ENCODE results near the gene LRRC8D. TPM values are rescaled to one million over a fixed set of nuclear protein-coding genes. Genes with fewer than 3 reads are reported as not detected.

Gene LRRC8D
- total RNA-seq, 4 donors from 2014 or later, result 28.9 to 113 (median 58.8) TPM

- Histone ChIP-seq H3K4me1 (no peaks in the 10 kb centered on the region), H3K9me3 (no peaks in the 10 kb centered on the region), H3K36me3 (no peaks in the 10 kb centered on the region), H3K4me3 (no peak overlapping the region), H3K27me3 (no peaks in the 10 kb centered on the region), H3K27ac (no peak overlapping the region)
- no peak for DNase-seq
- TF ChIP-seq POLR2A (IDR thresholded peaks at IDR 0.05) (no peak), CTCF (IDR thresholded peaks at IDR 0.05) (no peak)
Measured at GRCh38 chr1:89799495-89799894, 21.3 kb upstream of the LRRC8D start.

- Histone ChIP-seq H3K9me3 (no peaks in the 10 kb centered on the region), H3K27me3 (no peaks in the 10 kb centered on the region), H3K4me3 (no peak overlapping the region), H3K4me1 (no peaks in the 10 kb centered on the region), H3K36me3 (no peaks in the 10 kb centered on the region), H3K27ac (no peak overlapping the region)
- no peak for DNase-seq
- no peak for TF ChIP-seq CTCF (IDR thresholded peaks at IDR 0.05)
- no peak for TF ChIP-seq POLR2A (IDR thresholded peaks at IDR 0.05)
Measured at GRCh38 chr1:89800022-89800655, 20.7 kb upstream of the LRRC8D start.

GRCh38 chr1:89800718-89801117 is 20.1 kb upstream of the LRRC8D start:
- no peaks in the 10 kb centered on the region for H3K36me3 ChIP-seq
- H3K4me1 ChIP-seq, result no peaks in the 10 kb centered on the region
- no peak overlapping the region for H3K27ac ChIP-seq
- no peak overlapping the region for H3K4me3 ChIP-seq
- no peaks in the 10 kb centered on the region for H3K27me3 ChIP-seq
- no peaks in the 10 kb centered on the region for H3K9me3 ChIP-seq
- TF ChIP-seq CTCF (IDR thresholded peaks at IDR 0.05) (no peak), POLR2A (IDR thresholded peaks at IDR 0.05) (no peak)
- DNase-seq, result no peak

- Histone ChIP-seq H3K27me3 (no peaks in the 10 kb centered on the region), H3K9me3 (no peaks in the 10 kb centered on the region), H3K27ac (no peak overlapping the region), H3K4me3 (no peak overlapping the region), H3K36me3 (no peaks in the 10 kb centered on the region), H3K4me1 (no peaks in the 10 kb centered on the region)
- TF ChIP-seq POLR2A (IDR thresholded peaks at IDR 0.05) (no peak), CTCF (IDR thresholded peaks at IDR 0.05) (no peak)
- no peak for DNase-seq
Measured at GRCh38 chr1:89802051-89802450, 18.8 kb upstream of the LRRC8D start.

- Histone ChIP-seq H3K4me3 (no peak overlapping the region), H3K36me3 (no peaks in the 10 kb centered on the region), H3K9me3 (no peaks in the 10 kb centered on the region), H3K27me3 (no peaks in the 10 kb centered on the region), H3K4me1 (no peaks in the 10 kb centered on the region), H3K27ac (no peak overlapping the region)
- no peak for DNase-seq
- no peak for TF ChIP-seq CTCF (IDR thresholded peaks at IDR 0.05)
- TF ChIP-seq POLR2A (IDR thresholded peaks at IDR 0.05), result no peak
Measured at GRCh38 chr1:89802841-89803240, 18.0 kb upstream of the LRRC8D start.
